H1 (cell line): ENCODE measurements around the gene PLAC9. TPM values are rescaled to one million over a fixed set of nuclear protein-coding genes. Genes with fewer than 3 reads are reported as not detected.

Experiments used
- CTCF ChIA-PET: fragments of 300-600 bp; sonication (Branson Sonifier 250); formaldehyde crosslinking; loops from one replicate; lab custom pipeline; 2021; ENCODE audit not compliant: partially characterized antibody; lab: Charles Lee
- POLR2A ChIA-PET: fragments of 300-600 bp; sonication (Branson Sonifier 250); formaldehyde crosslinking; loops from one replicate; lab custom pipeline; 2021; ENCODE audit warnings: inconsistent platforms; ENCODE audit not compliant: partially characterized antibody; lab: Charles Lee
- DNase-seq, 2 experiments: peaks; one replicate each; pipeline versions ENCODE4 v3.0.0 to v3.0.0-alpha.2; 2010 to 2022; ENCODE audit warnings: low spot score in 2 of 2, low read depth in 1 of 2, mixed read lengths in 1 of 2
- FAIRE-seq: peaks from 2 replicates; lab custom pipeline; 2011; peaks lifted over from hg19 to GRCh38; lab: Jason Lieb, UNC
- H2AFZ ChIP-seq: 2 replicates; pipeline ENCODE4 v1.8.1; 2012; ENCODE audit warnings: low read length, inconsistent platforms
- H2AK5ac ChIP-seq: 2 replicates; pipeline ENCODE4 v1.6.1; 2013; ENCODE audit warnings: low read depth, low read length
- H2BK120ac ChIP-seq: replicated peaks from 2 replicates; pipeline ENCODE3; 2013; ENCODE audit warnings: low read depth, low read length, inconsistent platforms
- H2BK12ac ChIP-seq: 2 replicates; pipeline ENCODE4 v1.6.1; 2013; ENCODE audit warnings: low read depth, low read length
- H2BK15ac ChIP-seq: 2 replicates; pipeline ENCODE4 v1.6.1; 2013; ENCODE audit warnings: low read length
- H2BK20ac ChIP-seq: 2 replicates; pipeline ENCODE4 v1.6.1; 2013; ENCODE audit warnings: low read length
- H2BK5ac ChIP-seq: 2 replicates; pipeline ENCODE4 v1.6.1; 2013; ENCODE audit warnings: low read depth, low read length
- H3K14ac ChIP-seq: 2 replicates; pipeline ENCODE4 v1.6.1; 2013; ENCODE audit warnings: inconsistent platforms; ENCODE audit not compliant: insufficient read length
- H3K18ac ChIP-seq: 2 replicates; pipeline ENCODE4 v1.6.1; 2013; ENCODE audit warnings: low read length; ENCODE audit errors: extremely low read depth
- H3K23ac ChIP-seq: 2 replicates; pipeline ENCODE4 v1.6.1; 2013; ENCODE audit warnings: inconsistent platforms; ENCODE audit not compliant: insufficient read length
- H3K23me2 ChIP-seq: 2 replicates; pipeline ENCODE4 v1.6.1; 2013; ENCODE audit warnings: low read depth, low read length
- H3K27ac ChIP-seq: 2 replicates; pipeline ENCODE4 v1.6.1; 2011; ENCODE audit warnings: low read depth, low read length, inconsistent platforms
- H3K27me3 ChIP-seq, 4 experiments: replicated peaks in 1 of 4; 1 replicate in 1 of 4; 2 replicates in 3 of 4; pipeline versions ENCODE4 v1.6.1 to v1.8.1; 2011 to 2013; ENCODE audit warnings: low read length in 3 of 4, mild to moderate bottlenecking in 3 of 4, inconsistent platforms in 2 of 4, mixed read lengths in 2 of 4, moderate library complexity in 1 of 4; ENCODE audit not compliant: control insufficient read depth in 3 of 4, insufficient read depth in 3 of 4; ENCODE audit errors: extremely low read depth in 1 of 4
- H3K36me3 ChIP-seq, 4 experiments: 2 replicates each; pipeline versions ENCODE4 v1.6.1 to v1.8.1; 2011 to 2013; ENCODE audit warnings: mild to moderate bottlenecking in 4 of 4, low read length in 3 of 4, moderate library complexity in 2 of 4, control low read depth in 1 of 4, inconsistent platforms in 1 of 4; ENCODE audit not compliant: insufficient read depth in 4 of 4, control insufficient read depth in 2 of 4
- H3K4ac ChIP-seq: replicated peaks from 2 replicates; pipeline ENCODE3; 2013; ENCODE audit warnings: low read length, low read depth, mixed read lengths, inconsistent platforms; ENCODE audit not compliant: insufficient read length
- H3K4me1 ChIP-seq, 4 experiments: replicated peaks in 1 of 4; 1 replicate in 1 of 4; 2 replicates in 3 of 4; pipeline versions ENCODE4 v1.6.1 to v1.8.1; 2011 to 2013; ENCODE audit warnings: low read length in 3 of 4, inconsistent platforms in 2 of 4, mixed read lengths in 1 of 4; ENCODE audit not compliant: insufficient read depth in 4 of 4, control insufficient read depth in 3 of 4
- H3K4me2 ChIP-seq, 2 experiments: 2 replicates each; pipeline versions ENCODE4 v1.6.1 to v1.8.1; 2011 to 2013; ENCODE audit warnings: low read depth in 2 of 2, low read length in 2 of 2, control low read depth in 1 of 2, inconsistent platforms in 1 of 2, mild to moderate bottlenecking in 1 of 2; ENCODE audit not compliant: insufficient read depth in 1 of 2
- H3K4me3 ChIP-seq, 4 experiments: fragments of 200-600, 300-600 bp in 1 of 4; sonication (generic), shearing (Covaris generic), sonication (Bioruptor Twin) in 1 of 4; 2 replicates each; pipeline versions ENCODE4 v1.5.1 to v1.8.1; 2011 to 2016; ENCODE audit warnings: low read length in 4 of 4, low read depth in 3 of 4, control low read depth in 2 of 4, inconsistent platforms in 2 of 4, mild to moderate bottlenecking in 2 of 4, mixed read lengths in 1 of 4, moderate library complexity in 1 of 4; ENCODE audit not compliant: insufficient read depth in 2 of 4; ENCODE audit errors: extremely low read depth in 1 of 4
- H3K56ac ChIP-seq: replicated peaks from 2 replicates; pipeline ENCODE3; 2013; ENCODE audit warnings: low read depth, mild to moderate bottlenecking, mixed read lengths, low read length, inconsistent platforms; ENCODE audit not compliant: insufficient read length
- H3K79me1 ChIP-seq: 2 replicates; pipeline ENCODE4 v1.6.1; 2013; ENCODE audit warnings: low read depth, low read length, control low read depth
- H3K79me2 ChIP-seq, 2 experiments: 2 replicates each; pipeline versions ENCODE4 v1.6.1 to v1.8.1; 2012 to 2013; ENCODE audit warnings: low read length in 2 of 2, mild to moderate bottlenecking in 2 of 2, inconsistent platforms in 1 of 2; ENCODE audit not compliant: insufficient read depth in 2 of 2, control insufficient read depth in 1 of 2
- H3K9ac ChIP-seq, 4 experiments: replicated peaks in 1 of 4; 1 replicate in 1 of 4; 2 replicates in 3 of 4; pipeline versions ENCODE4 v1.6.1 to v1.8.1; 2011 to 2013; ENCODE audit warnings: low read depth in 3 of 4, low read length in 3 of 4, control low read depth in 2 of 4, mild to moderate bottlenecking in 2 of 4, moderate library complexity in 2 of 4, inconsistent platforms in 1 of 4; ENCODE audit errors: extremely low read depth in 1 of 4
- H3K9me3 ChIP-seq, 2 experiments: 2 replicates each; pipeline versions ENCODE4 v1.6.1 to v1.8.1; 2012 to 2013; ENCODE audit warnings: mild to moderate bottlenecking in 2 of 2, moderate library complexity in 2 of 2, control low read depth in 1 of 2, inconsistent platforms in 1 of 2, low read depth in 1 of 2, low read length in 1 of 2, mixed read lengths in 1 of 2; ENCODE audit not compliant: insufficient read depth in 2 of 2
- H4K20me1 ChIP-seq, 2 experiments: replicated peaks in 1 of 2; 2 replicates each; pipeline versions ENCODE3 to v1.8.1; 2011 to 2013; ENCODE audit warnings: inconsistent platforms in 2 of 2, low read length in 2 of 2, mild to moderate bottlenecking in 1 of 2; ENCODE audit not compliant: insufficient read depth in 2 of 2, control insufficient read depth in 1 of 2
- H4K5ac ChIP-seq: 2 replicates; pipeline ENCODE4 v1.6.1; 2013; ENCODE audit warnings: low read length, low read depth, mixed read lengths, inconsistent platforms; ENCODE audit not compliant: insufficient read length
- H4K8ac ChIP-seq: 2 replicates; pipeline ENCODE4 v1.8.0; 2013; ENCODE audit warnings: mild to moderate bottlenecking, moderate library complexity, low read length, inconsistent platforms; ENCODE audit not compliant: insufficient read depth; ENCODE audit errors: extremely low read depth
- H4K91ac ChIP-seq: replicated peaks from 2 replicates; pipeline ENCODE3; 2013; ENCODE audit warnings: low read length, mixed read lengths, inconsistent platforms; ENCODE audit not compliant: insufficient read length
- BACH1 ChIP-seq: IDR thresholded peaks from 2 replicates; pipeline ENCODE4 v1.6.1; 2012; ENCODE audit warnings: low read length, improper control_type of control experiment
- CHD2 ChIP-seq: IDR thresholded peaks from 2 replicates; pipeline ENCODE4 v1.6.1; 2012; ENCODE audit warnings: low read length, improper control_type of control experiment
- HDAC2 ChIP-seq, 2 experiments: fragments of 300-600 bp in 1 of 2; sonication (generic) in 1 of 2; IDR thresholded peaks; 2 replicates each; pipeline ENCODE4 v1.6.1; 2011 to 2012; ENCODE audit warnings: low read depth in 2 of 2, low read length in 2 of 2, mild to moderate bottlenecking in 2 of 2, moderate library complexity in 2 of 2, borderline replicate concordance in 1 of 2, inconsistent platforms in 1 of 2
- JUN ChIP-seq: IDR thresholded peaks from 2 replicates; pipeline ENCODE4 v1.6.1; 2011; ENCODE audit warnings: low read depth, mild to moderate bottlenecking, improper control_type of control experiment, low read length
- SP1 ChIP-seq: IDR thresholded peaks from 2 replicates; pipeline ENCODE4 v1.6.1; 2011; ENCODE audit warnings: low read depth, low read length
- ZNF274 ChIP-seq: IDR thresholded peaks from 2 replicates; pipeline ENCODE4 v1.7.0; 2012; ENCODE audit warnings: low read length, borderline replicate concordance; ENCODE audit errors: extremely low read depth
- WGBS, 2 experiments: shearing (Covaris generic) in 1 of 2; methylation state at CpG; one replicate each; pipeline versions ENCODE4 v1.1.6 to v1.1.7; 2013 to 2015; ENCODE audit warnings: low lambda C conversion rate in 2 of 2, mixed read lengths in 2 of 2, inconsistent platforms in 1 of 2, low coverage in 1 of 2, missing lambda C conversion rate in 1 of 2; ENCODE audit not compliant: insufficient replicate concordance in 2 of 2, insufficient coverage in 1 of 2, insufficient read length in 1 of 2; ENCODE audit errors: extremely low coverage in 1 of 2, missing lambda C conversion rate in 1 of 2; 5-methylcytosine and 5-hydroxymethylcytosine counted together
- polyA plus RNA-seq, 7 experiments: library from polyadenylated mRNA; depleted of rRNA in 3 of 7; stranded (reverse) in 5 of 7; unstranded in 2 of 7; fragments of >200 nt in 5 of 7; fragments of 200-250 nt in 2 of 7; gene quantifications; 1 replicate in 5 of 7; 2 replicates in 1 of 7; 4 replicates in 1 of 7; pipeline versions ENCODE4 v1.2.1 to v1.2.3, GENCODE V29; 2011 to 2013; ENCODE audit warnings: missing spikeins in 2 of 7, mixed read lengths in 2 of 7
- total RNA-seq: library from RNA; stranded (reverse); fragmentation: NEBNext Ultra II Directional; extraction: Animal tissue kit (Norgen Biotek cat#: 25700); gene quantifications from 2 replicates; pipeline ENCODE4 v1.2.1, GENCODE V29; 2021

PLAC9 gene
- total and polyA plus RNA-seq, 2 of the 8 experiments (the other 6 are each of a cell fraction or from before 2014, with no cell fraction given): 8.4 to 16.7 TPM

DNA sequence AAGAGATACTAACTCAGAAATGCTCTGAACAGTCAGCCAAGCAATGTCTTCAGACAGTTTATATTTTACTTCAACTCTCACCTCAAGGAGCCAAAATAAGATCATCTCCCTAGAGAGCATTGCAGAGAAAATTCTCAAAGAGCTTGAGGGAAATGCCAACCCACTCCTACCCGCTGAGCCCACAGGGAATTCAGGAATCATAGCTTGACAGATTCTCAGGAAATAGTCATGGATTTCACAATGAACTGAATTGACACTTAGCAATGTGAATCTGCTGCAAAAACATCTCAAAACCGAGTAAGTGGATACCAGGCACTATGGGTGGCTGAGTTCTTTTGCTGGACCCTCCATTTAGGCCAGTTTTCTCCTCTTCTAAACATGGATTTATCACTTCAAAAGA, 9.8 kb upstream of the PLAC9 start:
- no peak overlapping the region for H3K14ac ChIP-seq
- no peak overlapping the region for H2AFZ ChIP-seq
- TF ChIP-seq CHD2 (no peak), BACH1 (no peak), SP1 (no peak), HDAC2 (IDR thresholded peaks at IDR 0.05; ENCODE audit: borderline replicate concordance in 1 of 2, low read depth in 2 of 2, low read length in 2 of 2) (no peak), ZNF274 (no peak), JUN (no peak)
- H4K8ac ChIP-seq: no peak overlapping the region
- FAIRE-seq (no peak), DNase-seq (no peak)
- H2BK120ac ChIP-seq: no peak overlapping the region
- H3K23ac ChIP-seq: no peak overlapping the region
- no peak overlapping the region for H2AK5ac ChIP-seq
- no peak overlapping the region for H2BK12ac ChIP-seq
- no peak overlapping the region for H3K4me3 ChIP-seq
- H4K20me1 ChIP-seq: no peaks in the 10 kb centered on the region
- ChIA-PET CTCF (interaction anchor here (0.8 to 2.7 kb wide), 4 partner anchors 10 to 560 kb away, joined by 3 to 10 read pairs (median 6); partner anchors contain the start of gene PLAC9), POLR2A (no interaction called here)
- no peak overlapping the region for H3K56ac ChIP-seq
- H3K9me3 ChIP-seq: no peaks in the 10 kb centered on the region
- no peak overlapping the region for H3K9ac ChIP-seq
- H4K91ac ChIP-seq: no peak overlapping the region
- no peaks in the 10 kb centered on the region for H3K23me2 ChIP-seq
- 0 out of 7 replicates have a peak, but pooled peaks cover 0 to 2% (median 0%) of the 10 kb centered on the region in 4 experiments for H3K4me1 ChIP-seq
- no peak overlapping the region for H2BK5ac ChIP-seq
- H3K36me3 ChIP-seq: no peaks in the 10 kb centered on the region
- H3K4me2 ChIP-seq: no peak overlapping the region
- no peak overlapping the region for H2BK15ac ChIP-seq
- H2BK20ac ChIP-seq: no peak overlapping the region
- WGBS, 2 experiments: 73% methylated on average over 2 of the region's 2 CpGs; no CpG with 5 or more reads in 1 of the 2 experiments
- H3K27ac ChIP-seq: no peak overlapping the region
- no peaks in the 10 kb centered on the region for H3K79me1 ChIP-seq
- H3K18ac ChIP-seq: no peak overlapping the region
- H3K27me3 ChIP-seq: no peaks in the 10 kb centered on the region
- H3K4ac ChIP-seq: no peak overlapping the region
- no peak overlapping the region for H4K5ac ChIP-seq
- H3K79me2 ChIP-seq: no peaks in the 10 kb centered on the region
